ENCODE results near the gene ENOX1.
A peak's percentile ranks its signal among the peaks of the same experiment; 100 is the strongest.

ENOX1 gene

DNA sequence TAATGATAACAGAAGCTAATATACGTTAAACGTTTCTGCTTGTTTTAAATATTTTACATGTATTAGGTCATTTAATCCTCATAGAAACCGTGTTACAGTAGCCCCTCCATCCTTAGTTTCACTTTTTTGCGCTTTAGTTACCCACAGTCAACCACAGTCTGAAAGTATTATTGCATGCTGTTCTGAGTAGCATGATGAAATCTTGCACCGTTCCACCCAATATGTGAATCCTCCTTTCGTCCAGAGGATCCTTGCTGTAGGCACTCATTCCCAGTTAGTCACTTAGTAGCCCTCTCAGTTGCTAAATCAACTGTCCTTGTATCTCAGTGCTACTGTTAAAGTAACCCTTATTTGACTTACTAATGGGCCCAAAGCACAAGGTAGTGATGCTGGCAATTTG lies 257.8 kb downstream of the ENOX1 start:
- peak; percentile 43 for DNase-seq

DNA sequence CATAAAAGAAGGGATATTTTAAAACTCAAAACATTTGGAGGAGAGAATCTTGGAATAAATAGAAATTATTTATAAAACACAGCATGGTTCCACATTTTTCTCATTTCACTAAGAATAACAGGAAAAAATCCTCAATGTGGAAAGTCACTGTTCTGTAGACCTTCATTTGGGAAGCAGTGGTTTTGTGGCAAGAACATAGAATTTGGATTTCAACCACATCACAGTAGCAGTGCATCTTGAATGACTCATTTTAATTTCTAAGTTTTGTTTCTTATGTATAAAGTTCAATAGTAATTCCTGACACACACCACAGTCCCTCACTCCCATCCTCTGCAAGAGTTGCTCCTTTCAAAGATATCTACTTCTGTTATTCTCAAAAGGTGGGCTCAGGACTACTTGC lies 264.0 kb downstream of the ENOX1 start:
- DNase-seq = no peak

DNA sequence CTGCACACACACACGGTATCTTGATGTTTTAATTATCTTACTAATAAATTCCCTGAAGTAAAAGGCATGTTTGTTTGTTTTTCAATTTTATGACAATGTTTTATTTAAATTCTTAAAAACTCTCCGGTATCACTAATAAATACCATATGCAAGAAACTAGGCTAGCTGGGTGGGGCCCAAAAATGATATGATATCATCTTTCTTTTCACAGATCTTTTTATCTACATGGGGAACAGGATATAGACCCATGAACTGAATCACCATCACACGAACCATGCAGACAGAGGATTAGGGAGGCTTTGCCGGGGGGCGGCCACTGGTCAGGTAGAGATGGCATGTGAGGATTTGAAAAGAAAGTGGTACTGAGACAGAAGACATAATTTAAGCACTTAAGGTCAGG lies 266.4 kb downstream of the ENOX1 start:
- DNase-seq = no peak

DNA sequence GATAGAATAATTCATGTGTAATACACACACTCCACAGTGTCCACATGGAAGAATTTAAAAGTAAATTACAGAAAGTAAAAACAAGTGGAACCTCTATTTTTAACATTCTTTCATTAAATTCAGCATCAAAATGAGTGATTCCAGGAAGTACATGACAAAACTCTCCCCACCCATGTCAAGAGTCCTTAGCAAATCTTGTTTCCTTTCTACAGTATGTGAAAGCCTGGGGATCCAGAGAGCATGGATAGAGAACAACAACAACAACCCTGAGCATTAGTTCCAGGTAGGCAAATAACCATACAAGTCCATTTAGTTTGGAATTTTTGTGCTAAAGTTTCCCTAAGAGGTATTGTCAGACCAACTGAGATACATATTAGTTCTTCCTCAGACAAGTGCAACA lies 267.9 kb downstream of the ENOX1 start:
- DNase-seq = no peak

DNA sequence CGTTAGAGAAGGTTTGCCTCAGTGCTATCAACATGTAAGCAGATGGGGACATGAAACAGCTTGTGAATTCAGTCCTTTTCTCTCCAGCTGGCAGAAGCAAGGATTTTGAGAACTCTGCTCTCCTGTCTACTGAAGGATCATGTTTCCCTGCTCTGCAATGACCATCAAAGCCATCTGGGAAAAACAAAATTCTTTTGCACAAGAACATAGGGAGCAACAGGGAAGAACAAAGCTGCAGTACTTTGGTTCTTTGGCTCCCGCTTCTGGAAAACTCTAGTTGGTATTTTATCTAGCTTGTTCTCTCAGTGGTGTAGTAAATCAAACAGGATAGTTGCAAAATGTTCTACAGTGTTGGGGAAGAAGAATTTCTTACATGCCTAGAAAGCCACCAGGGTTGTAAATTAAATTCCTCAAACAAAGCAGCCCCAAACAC lies 270.4 kb downstream of the ENOX1 start:
- DNase-seq = peak; percentile 72

DNA sequence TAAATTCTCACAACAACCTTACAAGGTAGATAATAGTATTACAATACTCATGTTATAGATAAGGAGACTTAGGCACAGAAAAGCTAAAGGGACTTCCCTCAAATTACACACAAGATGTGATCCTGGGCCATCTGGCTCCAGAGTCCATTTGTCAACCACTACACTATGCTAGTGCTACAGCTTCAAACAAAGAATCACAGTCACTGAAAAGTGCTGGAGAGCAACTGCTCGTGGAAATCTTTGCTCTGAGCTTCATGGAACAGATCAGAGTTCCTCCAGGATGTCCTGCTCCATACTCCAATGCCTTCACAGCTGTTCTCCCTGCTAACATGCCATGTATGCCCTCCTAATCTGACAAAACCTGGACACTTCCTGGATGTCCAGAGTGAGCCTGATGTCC lies 271.2 kb downstream of the ENOX1 start:
- DNase-seq = no peak

DNA sequence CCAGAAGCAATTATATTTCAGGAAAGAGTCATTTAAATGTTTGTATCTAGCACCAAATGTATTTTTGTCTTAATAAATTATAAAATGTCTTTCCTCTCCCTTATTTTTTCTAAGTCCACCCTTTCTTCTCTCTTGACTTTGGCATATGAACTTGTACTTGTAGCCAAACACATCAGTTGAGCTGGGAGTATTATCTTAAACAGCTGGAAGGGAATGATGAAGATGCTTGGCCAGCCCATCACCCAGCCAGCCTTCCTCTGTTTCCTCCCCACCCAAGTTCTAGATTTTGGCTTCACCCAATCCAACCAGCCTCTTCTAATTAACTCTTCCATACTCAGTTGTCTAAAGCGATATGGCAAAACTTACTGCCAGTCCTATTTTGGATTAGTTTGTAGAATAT lies 272.5 kb downstream of the ENOX1 start:
- no peak for DNase-seq

DNA sequence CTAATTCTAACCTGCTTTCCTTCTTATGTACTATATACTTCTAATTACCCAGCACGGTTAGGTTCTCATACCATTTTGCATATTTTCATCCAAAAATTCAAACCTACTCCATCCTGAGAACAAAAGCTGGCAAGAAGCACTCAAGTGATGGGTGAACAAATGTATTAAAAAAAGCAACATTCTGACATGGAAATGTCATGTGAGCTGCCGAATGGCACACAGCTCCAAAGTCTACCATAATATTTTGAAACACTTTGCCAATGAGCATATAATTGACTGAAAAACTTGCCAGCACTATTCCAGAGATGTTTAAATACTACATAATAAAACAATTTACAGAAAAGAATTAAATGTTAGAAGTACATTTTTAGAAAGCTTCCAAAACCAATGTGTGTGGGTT lies 274.6 kb downstream of the ENOX1 start:
- no peak for DNase-seq

DNA sequence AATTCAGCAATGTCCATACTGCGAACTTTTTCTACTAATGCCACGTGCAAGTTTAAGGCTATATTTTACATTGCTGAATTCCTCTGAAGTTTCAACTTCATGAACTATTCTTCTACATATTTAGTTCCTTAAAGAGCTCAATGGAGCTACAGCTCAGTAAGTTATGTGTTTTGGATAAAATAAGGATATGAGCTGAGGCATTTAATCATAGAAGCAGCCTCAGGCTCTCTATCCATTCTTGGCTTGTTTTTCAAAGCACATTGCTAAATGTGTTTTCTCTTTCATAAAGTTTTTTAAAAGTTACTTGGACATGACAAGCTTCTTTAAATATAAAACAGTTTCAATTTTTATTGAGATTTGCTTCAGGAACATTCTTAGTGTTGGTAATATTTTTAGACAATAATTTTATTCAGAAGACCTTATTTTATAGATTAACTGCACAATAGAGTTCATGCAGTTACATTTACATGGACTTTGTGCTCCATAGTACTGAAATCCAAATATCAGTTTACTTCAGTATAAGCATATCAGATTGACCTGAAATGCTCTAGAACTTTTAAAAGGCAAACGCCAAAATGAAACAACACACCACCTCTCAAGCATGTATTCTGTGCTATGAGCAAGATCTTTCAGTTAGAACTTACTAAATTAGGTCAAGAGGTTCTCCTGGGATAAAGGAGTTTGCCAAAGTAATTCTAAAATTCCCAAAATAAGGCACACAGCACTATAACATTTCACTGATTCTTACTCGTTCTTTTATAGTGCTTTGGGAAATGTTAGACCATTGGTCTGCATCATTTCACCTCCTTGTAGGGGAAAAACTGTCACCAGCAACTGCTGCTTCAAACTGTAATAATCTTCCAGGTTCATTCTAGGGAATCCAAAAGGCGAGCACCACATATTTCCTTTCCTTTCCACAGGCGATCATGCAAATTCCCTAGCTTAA lies 275.5 kb downstream of the ENOX1 start:
- no peak for DNase-seq

DNA sequence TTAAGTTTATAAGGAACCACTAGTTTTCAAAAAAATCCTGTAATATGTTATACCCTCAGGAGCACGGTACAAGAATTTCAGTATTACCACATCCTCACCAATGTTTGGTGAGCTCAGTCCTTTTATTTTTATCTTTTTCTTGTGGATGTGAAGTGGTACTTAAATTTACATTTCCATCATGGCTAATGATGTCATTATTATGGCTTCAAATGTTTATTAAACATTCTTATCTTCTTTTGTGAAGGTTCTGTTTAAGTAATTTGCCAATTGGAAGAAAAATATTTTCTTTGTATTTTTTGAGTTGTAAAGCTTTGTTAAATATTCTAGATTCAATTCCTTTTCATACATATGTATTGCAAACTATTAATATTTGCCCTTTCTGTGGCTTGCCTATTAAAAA lies 291.0 kb downstream of the ENOX1 start:
- DNase-seq = no peak

DNA sequence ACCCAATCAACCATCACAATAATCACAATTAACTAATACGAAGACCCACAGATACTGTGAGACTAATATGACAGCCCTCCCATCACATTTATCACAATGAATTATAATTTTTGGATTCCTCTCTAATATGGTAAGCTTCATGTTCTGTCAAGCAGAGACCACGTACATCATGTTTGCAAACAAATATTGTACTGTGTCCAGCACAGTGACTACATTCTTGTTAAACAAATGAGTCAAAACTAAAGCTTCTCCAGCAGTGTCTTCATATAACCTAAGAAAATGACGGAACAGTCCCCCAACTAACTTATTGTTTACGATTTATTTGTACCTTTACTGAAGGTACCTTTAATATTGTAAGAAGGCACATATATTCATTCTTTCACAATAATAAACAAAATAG lies 292.6 kb downstream of the ENOX1 start:
- no peak for DNase-seq

DNA sequence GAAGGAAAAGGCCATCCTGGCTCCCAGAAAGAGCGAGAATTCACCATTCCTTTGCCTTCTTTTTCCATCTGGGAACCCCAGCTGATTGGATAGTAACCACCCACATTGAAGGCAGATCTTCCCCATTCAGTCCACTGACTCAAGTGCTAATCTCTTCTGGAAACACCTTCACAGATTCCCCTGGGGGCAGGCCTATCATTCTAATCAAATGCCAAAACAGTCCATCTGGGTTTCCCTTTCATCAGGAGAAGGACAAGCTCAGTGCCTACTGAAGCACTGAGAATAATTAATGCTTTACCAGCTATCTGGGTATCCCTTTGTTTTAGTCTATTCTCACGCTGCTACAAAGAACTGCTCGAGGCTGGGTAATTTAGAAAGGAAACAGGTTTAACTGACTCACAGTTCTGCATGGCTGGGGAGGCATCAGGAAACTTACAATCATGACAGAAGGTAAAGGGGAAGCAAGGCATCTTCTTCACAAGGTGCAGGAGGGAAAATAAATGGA lies 293.2 kb downstream of the ENOX1 start:
- DNase-seq = no peak

DNA sequence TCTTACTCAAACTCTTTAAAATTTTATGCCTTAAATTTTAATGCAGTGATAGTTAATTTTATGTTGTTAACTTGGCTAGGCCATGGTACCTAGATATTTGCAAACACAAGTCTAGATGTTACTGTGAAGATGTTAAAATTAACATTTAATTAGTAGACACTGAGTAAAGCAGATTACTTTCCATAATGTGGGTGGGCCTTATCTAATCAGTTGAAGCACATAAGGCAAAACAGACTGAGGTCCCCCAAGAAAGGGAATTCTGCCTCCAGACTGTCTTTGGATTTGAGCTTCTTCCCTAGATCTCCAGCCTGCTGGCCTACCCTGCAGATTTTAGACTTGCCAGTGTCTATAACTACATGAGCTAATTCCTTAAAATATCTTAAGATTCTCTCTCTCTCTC lies 294.0 kb downstream of the ENOX1 start:
- DNase-seq = no peak

DNA sequence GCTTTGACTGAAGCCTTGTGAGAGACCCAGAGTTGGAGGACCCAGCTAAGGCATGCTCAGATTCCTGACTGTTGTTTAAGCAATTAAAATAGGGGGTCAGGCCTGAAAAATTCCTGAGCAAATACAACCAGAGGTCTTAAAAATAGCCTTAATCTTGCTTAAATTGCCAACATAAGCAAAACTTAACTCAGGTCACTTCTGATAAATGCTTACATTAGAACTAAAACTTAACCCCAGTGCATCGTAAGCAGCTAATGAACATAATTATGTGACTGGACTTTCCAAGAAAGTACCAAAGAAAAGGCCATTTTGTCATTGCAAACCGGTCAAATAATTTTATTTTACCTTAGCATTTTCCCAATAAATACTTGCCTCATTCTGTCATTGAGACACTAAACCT lies 294.5 kb downstream of the ENOX1 start:
- DNase-seq = no peak

DNA sequence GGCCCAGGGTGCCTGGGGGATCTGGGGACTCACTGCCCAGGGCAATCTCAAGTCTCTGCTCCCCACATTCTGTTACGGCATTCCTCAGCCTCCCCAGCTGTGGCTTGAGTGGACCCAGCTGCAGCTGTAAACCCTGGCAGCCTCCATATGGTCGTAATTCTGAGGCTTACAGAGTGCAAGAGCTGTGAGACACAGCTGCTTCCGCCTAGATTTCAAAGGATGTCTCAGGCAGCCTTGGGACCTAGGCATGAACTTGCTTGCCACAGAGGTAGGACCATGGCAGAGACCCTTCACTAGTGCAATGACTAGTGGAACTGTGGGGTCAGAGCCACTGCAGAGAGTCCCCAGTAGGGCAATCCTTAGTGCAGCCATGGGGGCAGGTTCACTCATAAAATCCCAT lies 297.5 kb downstream of the ENOX1 start:
- DNase-seq = no peak

DNA sequence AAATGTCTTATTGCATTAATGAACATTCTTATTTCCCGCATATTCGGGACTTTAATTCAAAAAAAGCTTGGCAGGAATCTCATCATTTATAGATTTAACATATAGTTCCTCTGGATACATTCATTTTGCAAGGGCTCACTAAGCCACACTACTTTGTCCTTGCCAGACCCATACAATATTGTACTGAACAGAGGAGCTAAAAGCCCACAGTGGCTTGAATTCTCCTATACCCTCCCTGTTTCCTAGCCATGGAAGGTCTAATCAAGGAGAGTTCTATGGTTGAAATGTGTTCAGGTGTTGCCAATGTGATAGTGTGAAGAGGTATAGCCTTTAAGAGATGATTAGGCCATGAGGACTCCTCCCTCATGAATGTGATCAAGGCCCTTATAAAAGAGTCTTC lies 298.9 kb downstream of the ENOX1 start:
- DNase-seq = no peak

DNA sequence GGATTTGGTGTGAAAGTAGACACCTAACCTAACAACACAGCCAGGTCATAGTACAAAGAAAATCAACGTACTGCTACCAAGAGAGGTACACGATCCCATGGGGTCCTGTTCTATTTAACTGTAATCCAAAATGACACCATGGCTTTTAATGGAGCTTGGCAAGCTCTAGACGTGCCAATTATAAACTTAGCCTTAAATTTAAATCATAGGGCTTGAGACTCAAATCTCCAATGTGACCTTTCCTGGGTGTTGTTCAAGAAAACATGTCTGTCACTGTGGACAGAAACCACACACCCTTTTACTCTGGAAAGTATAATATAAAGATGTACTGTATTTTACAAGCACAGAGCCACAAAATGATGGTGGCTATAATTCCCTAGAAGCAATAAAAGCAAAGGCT lies 299.3 kb downstream of the ENOX1 start:
- no peak for DNase-seq

DNA sequence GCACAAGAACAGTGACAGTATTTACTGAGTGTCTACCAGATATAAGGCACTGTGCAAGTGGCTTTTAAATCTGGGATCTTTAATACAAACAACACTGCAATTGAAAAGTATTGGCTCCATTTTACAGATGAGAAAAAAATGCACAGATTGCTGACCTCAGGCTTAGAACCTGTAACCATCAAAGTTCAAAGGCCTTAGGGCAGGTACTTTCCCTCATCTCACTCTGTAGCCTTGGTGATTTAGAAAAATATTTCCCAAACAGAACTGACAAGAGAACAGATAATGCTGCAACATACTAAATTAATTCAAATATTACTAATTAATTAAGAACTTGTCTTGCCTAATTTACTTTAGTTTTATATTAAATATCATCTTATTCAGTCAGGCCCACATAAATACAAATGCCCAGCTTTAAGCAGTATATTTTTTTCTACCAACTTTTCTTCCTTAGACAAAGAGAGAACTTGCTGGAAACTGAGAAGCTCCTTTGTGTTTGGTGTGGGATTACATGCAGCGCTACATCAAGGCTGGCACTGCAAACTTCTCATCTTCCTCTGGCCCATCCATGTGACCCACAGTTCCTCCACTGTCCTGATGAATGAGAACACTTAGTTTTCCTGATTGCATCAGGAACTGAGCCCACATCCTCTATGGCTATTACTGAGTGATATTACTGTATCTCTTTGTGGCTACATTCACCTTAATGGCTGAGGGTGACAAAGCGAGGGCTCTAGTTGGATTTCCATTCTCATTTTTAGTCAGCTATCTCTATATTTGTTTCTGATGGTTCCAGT lies 302.1 kb downstream of the ENOX1 start:
- peak; percentile 64 for DNase-seq

DNA sequence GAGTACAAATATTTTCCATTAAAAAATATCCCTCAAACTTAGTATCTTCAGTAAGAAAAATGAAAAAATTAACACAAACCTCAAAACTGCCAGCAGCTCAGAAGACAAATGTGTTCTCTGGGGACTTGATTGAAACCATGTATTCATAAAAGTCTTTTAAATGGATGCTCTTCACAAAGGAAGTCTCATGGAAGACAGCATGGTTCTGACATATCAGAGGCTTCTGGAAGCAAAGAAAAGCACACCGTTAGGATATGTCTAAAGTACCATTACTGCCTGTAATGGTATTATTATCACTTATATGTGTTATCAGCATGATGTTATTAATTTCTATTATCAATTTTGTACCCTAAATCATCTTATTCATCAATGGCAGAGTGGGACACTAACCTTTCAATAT lies 302.8 kb downstream of the ENOX1 start:
- no peak for DNase-seq

DNA sequence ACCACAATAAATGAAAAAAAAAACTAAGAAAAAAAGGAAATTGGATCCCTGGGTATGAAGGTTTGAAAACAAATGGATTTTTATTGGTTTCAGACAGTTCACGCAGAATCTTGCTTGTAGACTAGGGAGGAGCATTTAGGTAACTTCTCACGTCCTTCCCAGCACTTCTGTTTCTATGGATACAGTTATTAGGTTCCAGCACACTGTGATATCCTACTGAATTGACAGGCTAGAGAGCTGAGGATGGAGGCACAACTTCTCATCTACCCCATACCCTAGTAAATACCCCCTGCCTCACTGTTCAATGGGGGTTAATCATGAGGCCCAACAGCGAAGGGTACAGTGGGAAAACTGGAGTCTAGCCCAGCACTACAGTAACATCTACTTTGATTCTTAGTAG lies 304.1 kb downstream of the ENOX1 start:
- no peak for DNase-seq

DNA sequence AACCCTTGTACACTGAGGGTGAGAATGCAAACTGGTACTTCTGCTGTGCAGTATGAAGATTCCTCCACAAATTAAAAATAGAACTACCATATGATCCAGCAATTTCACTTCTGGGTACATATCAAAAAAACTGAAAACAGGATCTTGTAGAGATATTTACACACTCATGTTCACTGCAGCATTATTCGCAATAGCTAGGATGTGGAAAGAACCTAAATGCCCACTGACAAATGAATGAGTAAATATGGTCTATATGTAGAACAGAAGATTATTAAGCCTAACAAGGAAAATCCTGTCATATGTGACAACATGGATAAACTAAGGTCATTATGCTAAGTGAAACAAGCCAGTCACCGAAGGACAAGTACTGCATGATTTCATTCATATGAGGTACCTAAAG lies 304.7 kb downstream of the ENOX1 start:
- DNase-seq = no peak

DNA sequence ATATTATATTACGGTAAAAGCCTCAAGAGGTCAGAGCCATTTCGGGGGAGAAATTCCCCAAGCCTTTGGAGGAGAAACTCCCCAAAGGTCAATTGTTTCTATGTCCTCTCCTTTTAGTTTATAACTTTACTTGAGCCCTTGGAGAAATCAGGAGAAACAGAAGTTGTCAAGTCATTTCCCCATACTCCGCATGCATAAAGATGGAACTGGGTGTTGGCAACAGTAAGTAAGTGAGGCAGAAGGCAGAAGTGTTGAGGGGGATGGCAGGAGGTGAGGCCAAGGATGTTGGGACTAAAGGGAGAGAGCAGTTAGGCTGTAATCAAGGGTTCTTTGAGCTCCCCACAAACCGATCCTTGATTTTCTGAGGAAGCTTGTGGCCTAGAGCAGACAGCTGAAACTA lies 307.9 kb downstream of the ENOX1 start:
- no peak for DNase-seq

DNA sequence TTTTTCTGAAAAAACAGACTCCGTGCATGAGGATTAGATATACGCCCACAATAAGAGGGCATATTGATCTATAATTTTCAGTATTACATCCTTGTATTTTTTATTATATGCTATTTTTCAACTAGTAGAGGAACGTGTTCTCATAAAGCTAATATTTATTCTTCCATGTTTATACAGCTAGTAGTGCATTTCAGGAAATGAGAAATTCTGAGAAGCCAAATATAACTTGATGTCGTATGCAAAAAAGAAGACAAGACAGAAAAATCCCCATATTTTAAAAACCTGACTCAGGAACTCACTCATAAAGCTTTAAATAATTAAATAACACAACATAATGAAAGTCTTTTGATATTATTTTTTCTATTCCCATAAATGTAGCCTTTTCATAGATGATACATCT lies 308.6 kb downstream of the ENOX1 start:
- DNase-seq = no peak

DNA sequence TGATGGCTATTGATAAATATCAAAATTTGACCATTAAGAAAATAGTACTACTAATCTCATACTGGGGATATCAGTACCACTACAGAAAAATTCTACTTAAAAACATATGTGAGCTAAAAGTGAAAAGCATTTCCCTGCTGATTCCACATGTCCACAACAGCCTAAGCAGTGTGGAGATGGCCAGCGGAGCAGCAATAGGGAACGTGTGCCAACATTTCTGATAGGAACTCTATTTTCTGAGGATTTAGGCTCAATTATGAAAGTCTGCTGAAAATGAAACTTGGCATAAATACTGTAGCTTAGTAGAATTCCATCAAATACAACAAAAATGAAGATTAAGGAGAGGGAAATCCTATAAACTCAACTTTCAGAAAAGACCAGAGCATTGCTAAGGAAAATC lies 311.6 kb downstream of the ENOX1 start:
- no peak for DNase-seq

Measured in MV-4-11 (cell line).